AG08395 (cell line): ENCODE results near the gene VARS2.

Experiments used
- DNase-seq: peaks from one replicate; pipeline ENCODE4 v3.0.0; 2012; ENCODE audit warnings: mixed read lengths, low spot score

Gene VARS2

GRCh38 chr6:30884521-30885480 is 29.2 kb upstream of the VARS2 start:
- DNase-seq, result peak; percentile 50

GRCh38 chr6:30885481-30885998 is 28.5 kb upstream of the VARS2 start:
- DNase-seq, result peak; percentile 22

DNA sequence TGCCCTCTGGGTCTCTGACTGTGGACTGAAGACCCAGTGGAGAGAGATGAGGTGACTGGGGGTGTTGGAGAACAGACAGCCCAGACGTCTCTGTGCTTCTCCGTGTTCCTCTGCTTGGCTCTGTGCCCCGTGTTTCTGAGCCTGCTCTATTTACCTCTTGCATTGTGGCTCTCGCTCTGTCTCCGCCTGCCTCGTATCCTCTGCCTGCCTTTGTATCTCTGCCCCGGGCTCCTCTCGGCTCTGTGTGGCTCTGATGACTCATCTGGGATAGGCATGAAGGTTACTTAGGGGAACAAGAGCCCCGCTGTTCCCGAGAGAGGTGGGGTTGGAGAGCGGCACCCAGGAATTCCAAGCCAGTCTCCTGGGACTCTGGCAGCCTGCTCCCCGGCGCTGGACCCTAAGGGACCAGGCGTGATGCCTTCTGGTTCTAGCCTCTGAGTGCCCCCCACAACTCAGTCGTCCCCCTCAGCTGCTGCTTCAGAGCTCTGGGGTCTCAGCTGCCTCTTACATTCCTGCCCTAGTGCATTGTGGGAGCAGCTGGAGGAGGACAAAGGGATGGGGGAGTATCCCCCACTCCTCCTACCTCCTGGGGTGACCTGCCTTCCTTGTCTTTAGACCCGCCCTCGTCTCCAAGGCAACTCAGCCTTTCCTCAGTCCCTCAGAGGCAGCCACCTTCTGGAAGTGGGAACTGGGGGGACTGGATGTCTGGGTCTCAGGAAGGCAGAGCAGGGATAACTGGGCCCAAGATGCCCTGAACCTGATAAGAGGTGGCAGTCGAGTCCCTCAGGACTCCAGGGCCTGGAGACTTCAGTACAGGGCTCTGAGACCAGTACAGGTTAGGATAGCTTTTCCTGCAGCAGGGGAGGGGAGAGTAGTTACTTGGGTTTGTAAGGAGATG is 27.8 kb upstream of the VARS2 start:
- DNase-seq, result peak; percentile 89

DNA sequence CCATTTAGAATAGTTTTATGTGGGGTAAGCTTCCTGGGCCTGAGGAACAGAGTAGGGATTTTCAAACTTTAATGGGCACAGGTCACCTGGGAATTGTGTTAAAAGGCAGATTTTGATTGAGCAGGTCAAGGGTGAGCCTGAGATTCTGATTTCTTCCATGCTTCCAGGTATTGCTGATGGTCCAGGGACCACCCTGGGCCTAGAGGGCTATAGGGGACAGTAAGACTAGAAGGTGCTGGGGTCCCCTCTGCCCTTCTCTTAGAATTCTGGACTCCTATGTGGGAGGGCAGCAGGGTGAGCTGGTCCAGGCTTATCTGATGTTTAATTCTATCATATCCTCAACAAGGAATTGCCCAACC is 27.2 kb upstream of the VARS2 start:
- no peak for DNase-seq

GRCh38 chr6:30887901-30888815 is 25.9 kb upstream of the VARS2 start:
- peak; percentile 83 for DNase-seq

DNA sequence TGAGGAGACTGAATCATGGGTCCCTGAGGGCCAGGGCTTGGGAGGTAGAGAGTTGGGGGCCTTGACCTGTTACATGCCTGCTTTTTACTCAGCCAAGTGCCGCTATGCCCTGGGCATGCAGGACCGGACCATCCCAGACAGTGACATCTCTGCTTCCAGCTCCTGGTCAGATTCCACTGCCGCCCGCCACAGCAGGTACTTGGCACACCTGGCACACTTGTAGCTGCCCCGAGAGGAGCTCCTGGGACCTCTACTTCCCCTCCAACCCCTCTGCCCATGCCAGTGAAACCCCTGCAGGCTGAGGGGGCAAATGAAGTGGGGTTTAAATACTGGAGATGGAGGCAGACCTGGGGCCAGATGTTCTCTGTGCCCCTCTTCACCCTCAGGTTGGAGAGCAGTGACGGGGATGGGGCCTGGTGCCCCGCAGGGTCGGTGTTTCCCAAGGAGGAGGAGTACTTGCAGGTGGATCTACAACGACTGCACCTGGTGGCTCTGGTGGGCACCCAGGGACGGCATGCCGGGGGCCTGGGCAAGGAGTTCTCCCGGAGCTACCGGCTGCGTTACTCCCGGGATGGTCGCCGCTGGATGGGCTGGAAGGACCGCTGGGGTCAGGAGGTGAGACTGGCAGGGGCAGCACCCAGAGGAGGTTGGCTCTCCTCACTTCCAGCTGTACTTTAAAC is 25.1 kb upstream of the VARS2 start:
- DNase-seq, result no peak

DNA sequence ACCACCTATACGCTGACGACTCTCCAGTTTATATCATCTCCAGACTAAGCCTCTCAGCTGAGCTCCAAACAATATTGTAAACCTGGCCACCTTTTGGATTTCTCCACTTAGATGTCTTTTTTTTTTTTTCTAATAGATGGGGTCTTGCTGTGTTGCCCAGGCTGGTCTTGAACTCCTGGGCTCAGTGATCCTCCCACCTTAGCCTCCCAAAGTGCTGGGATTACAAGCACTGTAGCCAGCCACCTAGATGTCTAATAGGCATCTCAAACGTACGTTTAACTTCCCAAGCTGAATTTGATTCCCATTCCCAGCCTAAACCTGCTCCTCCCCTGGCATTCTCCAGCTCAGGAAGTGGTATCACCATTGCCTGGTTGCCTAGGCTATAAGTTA is 24.5 kb upstream of the VARS2 start:
- no peak for DNase-seq

GRCh38 chr6:30889921-30890645 is 24.0 kb upstream of the VARS2 start:
- DNase-seq, result no peak

DNA sequence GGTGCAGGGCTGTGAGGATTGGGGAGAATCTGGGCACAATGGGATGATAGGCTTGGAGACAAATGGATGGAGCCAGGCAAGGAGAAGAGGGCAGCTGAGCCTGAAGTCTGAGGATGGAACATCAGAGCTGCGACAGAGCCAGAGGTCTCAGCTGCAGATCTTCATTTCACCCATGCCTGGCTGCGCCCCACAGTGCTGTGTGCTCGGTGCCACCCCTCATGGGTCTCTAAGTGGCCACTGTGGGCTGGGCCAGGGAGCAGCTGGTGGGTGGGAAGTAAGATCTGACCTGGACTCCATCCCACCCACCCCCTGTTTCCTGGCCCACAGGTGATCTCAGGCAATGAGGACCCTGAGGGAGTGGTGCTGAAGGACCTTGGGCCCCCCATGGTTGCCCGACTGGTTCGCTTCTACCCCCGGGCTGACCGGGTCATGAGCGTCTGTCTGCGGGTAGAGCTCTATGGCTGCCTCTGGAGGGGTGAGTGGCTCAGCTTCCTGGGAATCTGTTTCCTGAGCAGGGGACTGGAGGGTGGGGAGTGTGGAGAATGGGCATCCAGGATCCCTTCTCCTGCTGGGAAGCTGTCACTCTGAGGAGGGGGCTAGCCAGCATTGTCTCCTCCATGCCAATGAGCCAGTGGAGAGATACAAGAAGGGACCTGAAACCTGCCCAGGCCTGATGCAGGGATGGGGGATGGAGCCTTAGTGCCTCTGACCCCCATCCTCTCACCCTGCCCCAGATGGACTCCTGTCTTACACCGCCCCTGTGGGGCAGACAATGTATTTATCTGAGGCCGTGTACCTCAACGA is 23.2 kb upstream of the VARS2 start:
- no peak for DNase-seq

DNA sequence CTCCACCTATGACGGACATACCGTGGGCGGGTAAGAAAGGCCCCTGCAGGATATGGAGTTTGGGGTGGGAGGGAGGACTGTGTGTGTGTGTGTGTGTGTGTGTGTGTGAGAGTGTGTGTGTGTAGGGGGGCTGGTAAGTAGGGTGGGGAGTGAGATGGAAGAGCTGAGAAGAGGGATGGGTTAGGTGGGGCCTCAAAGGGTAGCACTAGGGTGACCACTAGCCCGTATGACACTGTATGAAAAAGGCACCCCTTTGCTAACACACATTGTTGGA is 22.7 kb upstream of the VARS2 start:
- DNase-seq, result no peak

DNA sequence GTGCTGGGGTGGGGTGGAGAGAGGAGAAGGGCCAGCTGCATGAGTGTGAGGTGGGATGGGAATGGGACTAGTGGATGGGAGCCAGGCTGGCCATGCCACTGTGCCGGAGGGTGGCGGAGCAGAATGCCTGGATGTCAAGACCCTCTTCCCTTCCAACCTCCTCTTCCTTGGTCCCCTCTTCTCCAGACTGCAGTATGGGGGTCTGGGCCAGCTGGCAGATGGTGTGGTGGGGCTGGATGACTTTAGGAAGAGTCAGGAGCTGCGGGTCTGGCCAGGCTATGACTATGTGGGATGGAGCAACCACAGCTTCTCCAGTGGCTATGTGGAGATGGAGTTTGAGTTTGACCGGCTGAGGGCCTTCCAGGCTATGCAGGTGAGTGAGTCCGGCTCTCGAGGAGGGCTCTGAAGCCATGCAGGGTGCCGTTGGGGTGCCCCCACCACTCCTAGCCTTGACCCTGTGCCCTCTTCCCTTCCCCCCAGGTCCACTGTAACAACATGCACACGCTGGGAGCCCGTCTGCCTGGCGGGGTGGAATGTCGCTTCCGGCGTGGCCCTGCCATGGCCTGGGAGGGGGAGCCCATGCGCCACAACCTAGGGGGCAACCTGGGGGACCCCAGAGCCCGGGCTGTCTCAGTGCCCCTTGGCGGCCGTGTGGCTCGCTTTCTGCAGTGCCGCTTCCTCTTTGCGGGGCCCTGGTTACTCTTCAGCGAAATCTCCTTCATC is 22.1 kb upstream of the VARS2 start:
- no peak for DNase-seq

- DNase-seq, result no peak
Measured at GRCh38 chr6:30893001-30893591, 20.9 kb upstream of the VARS2 start.

GRCh38 chr6:30893666-30894065 is 20.4 kb upstream of the VARS2 start:
- no peak for DNase-seq

DNA sequence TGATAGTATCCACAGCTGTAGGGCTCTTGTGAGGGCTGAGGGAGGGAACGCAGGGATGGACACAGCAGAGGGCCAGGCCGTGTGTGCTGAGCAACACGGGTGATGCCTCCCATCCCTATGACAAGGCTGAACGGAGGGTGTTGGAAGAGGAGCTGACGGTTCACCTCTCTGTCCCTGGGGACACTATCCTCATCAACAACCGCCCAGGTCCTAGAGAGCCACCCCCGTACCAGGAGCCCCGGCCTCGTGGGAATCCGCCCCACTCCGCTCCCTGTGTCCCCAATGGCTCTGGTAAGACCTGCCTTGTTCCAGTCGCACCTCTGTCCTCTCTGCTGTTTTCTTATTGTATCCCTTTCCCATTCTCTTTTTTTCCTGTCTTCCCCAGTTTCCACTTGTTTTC is 19.7 kb upstream of the VARS2 start:
- DNase-seq, result no peak

GRCh38 chr6:30894935-30895334 is 19.1 kb upstream of the VARS2 start:
- no peak for DNase-seq

DNA sequence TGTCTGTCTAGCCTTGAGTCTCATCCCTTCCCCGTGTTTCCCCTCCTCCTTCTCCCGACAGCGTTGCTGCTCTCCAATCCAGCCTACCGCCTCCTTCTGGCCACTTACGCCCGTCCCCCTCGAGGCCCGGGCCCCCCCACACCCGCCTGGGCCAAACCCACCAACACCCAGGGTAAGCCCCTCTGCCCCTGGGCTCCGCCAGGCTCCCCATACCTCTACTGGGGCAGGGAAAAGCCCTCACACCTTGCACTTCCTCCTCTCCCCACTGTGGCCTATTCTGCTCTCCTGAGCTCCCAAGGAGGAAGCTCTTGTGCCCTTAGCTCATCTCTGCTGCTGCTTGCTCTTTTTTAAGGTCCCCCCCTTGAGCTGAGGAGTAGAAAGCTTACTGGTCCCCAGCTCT is 18.7 kb upstream of the VARS2 start:
- DNase-seq, result no peak

DNA sequence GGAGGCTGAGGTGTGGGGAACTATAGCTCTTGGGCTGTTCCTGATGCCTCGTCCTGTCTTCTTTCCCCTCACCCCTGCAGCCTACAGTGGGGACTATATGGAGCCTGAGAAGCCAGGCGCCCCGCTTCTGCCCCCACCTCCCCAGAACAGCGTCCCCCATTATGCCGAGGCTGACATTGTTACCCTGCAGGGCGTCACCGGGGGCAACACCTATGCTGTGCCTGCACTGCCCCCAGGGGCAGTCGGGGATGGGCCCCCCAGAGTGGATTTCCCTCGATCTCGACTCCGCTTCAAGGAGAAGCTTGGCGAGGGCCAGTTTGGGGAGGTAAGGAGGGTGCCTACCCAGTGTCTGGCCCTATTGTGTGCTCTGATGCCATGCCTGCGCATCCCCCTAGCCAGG is 17.5 kb upstream of the VARS2 start:
- DNase-seq, result no peak

DNA sequence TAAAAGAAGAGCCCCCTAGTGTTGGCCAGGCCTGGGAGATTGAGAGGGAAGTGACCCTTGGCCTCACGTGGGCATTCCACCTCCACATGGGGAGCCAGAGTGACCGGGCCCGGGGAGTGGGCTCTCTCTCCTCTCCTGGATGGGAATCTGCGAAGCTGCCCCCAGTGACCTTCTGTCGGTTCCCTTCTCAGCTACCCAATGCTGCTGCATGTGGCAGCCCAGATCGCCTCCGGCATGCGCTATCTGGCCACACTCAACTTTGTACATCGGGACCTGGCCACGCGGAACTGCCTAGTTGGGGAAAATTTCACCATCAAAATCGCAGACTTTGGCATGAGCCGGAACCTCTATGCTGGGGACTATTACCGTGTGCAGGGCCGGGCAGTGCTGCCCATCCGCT is 16.2 kb upstream of the VARS2 start:
- DNase-seq, result no peak
